ENCODE data around the gene HBQ1.

Gene HBQ1

DNA sequence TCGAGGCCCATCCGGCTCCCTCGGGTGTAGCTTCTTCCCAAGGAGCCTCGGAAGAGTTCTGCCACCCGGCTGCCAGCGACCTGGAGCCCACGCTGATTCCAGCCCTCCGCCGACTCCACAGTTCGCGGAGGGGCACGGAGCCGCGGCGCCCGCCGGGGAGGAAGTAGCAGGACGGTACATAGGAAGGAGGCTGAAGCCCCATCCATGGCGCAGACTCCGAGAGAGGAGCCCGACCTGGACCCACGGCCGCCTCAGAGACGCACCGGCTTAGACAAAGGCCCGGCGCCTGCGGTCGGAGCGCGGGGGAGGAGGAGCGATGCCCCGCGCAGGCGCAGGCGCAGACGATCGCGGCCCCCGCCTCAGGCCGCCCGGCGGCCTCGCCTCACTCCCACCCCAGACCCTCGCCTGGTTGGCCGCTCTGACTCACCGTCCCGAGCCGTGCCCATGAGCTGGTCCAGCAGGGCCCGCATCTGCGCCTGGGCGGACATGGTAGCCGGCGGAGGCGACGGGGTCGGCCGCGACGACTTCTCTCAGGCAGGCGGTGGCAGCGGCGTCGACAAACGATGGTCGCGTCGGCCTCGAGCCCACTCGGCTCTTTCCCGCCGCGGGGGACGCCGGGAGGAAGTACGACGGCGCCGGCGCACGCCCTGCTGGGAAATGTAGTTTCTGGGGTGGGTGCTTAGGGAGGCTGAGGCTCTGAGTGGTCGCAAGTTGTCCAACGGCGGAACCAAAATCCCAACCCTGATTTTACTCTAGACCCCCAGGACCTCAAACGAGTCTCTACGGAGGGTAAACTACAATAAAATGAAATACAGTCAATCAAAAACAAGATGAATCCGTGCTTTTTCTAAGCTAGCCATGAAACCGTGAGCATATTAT, 48.8 kb downstream of the HBQ1 start, which contains the start of gene LUC7L (continued):
- TF ChIP-seq ZNF148 (tag by site-specific recombination; IDR thresholded peaks at IDR 0.05; ENCODE audit: borderline replicate concordance) (no peak), ZNF214 (tag by site-specific recombination; IDR thresholded peaks at IDR 0.05; ENCODE audit: borderline replicate concordance) (no peak), ZNF48 (tag by site-specific recombination; IDR thresholded peaks at IDR 0.05) (no peak), ZNF211 (tag by site-specific recombination; IDR thresholded peaks at IDR 0.05; ENCODE audit: low read depth) (no peak), ZNF132 (tag by site-specific recombination; IDR thresholded peaks at IDR 0.05; ENCODE audit: borderline replicate concordance) (no peak), SP3 (tag by site-specific recombination; IDR thresholded peaks at IDR 0.05) (peak; percentile 67), ZNF777 (tag by site-specific recombination; IDR thresholded peaks at IDR 0.05; ENCODE audit: borderline replicate concordance) (peak; percentile 78; the same call in 1 of the 2 replicates), ZNF521 (tag by site-specific recombination; IDR thresholded peaks at IDR 0.05) (no peak), ZXDB (tag by site-specific recombination; IDR thresholded peaks at IDR 0.05) (peak; percentile 93), ZNF76 (tag by site-specific recombination; IDR thresholded peaks at IDR 0.05; ENCODE audit: borderline replicate concordance, low read depth) (peak; percentile 99), GLI4 (tag by site-specific recombination; IDR thresholded peaks at IDR 0.05) (peak; percentile 92), BCL11A (tag by site-specific recombination; IDR thresholded peaks at IDR 0.05; ENCODE audit: low read depth) (no peak), ZNF792 (tag by site-specific recombination; IDR thresholded peaks at IDR 0.05) (no peak), ZNF114 (tag by site-specific recombination; IDR thresholded peaks at IDR 0.05) (no peak), ZNF791 (tag by site-specific recombination; IDR thresholded peaks at IDR 0.05) (no peak), SALL2 (tag by site-specific recombination; IDR thresholded peaks at IDR 0.05; ENCODE audit: borderline replicate concordance) (no peak), ZNF121 (tag by site-specific recombination; IDR thresholded peaks at IDR 0.05) (no peak), ZNF473 (tag by site-specific recombination; IDR thresholded peaks at IDR 0.05) (no peak), ZBTB8A (tag by site-specific recombination; IDR thresholded peaks at IDR 0.05) (peak; percentile 61), HIC1 (tag by site-specific recombination; IDR thresholded peaks at IDR 0.05) (peak; percentile 46; the same call in 1 of the 2 replicates), PATZ1 (tag by site-specific recombination; IDR thresholded peaks at IDR 0.05) (peak; percentile 92), GLIS1 (tag by site-specific recombination; IDR thresholded peaks at IDR 0.05) (peak; percentile 2; the same call in 1 of the 2 replicates)
- TF ChIP-seq, protein P1, sequence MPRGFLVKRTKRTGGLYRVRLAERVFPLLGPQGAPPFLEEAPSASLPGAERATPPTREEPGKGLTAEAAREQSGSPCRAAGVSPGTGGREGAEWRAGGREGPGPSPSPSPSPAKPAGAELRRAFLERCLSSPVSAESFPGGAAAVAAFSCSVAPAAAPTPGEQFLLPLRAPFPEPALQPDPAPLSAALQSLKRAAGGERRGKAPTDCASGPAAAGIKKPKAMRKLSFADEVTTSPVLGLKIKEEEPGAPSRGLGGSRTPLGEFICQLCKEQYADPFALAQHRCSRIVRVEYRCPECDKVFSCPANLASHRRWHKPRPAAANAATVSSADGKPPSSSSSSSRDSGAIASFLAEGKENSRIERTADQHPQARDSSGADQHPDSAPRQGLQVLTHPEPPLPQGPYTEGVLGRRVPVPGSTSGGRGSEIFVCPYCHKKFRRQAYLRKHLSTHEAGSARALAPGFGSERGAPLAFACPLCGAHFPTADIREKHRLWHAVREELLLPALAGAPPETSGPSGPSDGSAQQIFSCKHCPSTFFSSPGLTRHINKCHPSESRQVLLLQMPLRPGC (tag by site-specific recombination; IDR thresholded peaks at IDR 0.05), result peak; percentile 74; the same call in 1 of the 2 replicates
- TF ChIP-seq, protein P2, sequence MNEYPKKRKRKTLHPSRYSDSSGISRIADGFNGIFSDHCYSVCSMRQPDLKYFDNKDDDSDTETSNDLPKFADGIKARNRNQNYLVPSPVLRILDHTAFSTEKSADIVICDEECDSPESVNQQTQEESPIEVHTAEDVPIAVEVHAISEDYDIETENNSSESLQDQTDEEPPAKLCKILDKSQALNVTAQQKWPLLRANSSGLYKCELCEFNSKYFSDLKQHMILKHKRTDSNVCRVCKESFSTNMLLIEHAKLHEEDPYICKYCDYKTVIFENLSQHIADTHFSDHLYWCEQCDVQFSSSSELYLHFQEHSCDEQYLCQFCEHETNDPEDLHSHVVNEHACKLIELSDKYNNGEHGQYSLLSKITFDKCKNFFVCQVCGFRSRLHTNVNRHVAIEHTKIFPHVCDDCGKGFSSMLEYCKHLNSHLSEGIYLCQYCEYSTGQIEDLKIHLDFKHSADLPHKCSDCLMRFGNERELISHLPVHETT (tag by site-specific recombination; IDR thresholded peaks at IDR 0.05), result peak; percentile 46; the same call in 1 of the 2 replicates
- TF ChIP-seq, protein P3, sequence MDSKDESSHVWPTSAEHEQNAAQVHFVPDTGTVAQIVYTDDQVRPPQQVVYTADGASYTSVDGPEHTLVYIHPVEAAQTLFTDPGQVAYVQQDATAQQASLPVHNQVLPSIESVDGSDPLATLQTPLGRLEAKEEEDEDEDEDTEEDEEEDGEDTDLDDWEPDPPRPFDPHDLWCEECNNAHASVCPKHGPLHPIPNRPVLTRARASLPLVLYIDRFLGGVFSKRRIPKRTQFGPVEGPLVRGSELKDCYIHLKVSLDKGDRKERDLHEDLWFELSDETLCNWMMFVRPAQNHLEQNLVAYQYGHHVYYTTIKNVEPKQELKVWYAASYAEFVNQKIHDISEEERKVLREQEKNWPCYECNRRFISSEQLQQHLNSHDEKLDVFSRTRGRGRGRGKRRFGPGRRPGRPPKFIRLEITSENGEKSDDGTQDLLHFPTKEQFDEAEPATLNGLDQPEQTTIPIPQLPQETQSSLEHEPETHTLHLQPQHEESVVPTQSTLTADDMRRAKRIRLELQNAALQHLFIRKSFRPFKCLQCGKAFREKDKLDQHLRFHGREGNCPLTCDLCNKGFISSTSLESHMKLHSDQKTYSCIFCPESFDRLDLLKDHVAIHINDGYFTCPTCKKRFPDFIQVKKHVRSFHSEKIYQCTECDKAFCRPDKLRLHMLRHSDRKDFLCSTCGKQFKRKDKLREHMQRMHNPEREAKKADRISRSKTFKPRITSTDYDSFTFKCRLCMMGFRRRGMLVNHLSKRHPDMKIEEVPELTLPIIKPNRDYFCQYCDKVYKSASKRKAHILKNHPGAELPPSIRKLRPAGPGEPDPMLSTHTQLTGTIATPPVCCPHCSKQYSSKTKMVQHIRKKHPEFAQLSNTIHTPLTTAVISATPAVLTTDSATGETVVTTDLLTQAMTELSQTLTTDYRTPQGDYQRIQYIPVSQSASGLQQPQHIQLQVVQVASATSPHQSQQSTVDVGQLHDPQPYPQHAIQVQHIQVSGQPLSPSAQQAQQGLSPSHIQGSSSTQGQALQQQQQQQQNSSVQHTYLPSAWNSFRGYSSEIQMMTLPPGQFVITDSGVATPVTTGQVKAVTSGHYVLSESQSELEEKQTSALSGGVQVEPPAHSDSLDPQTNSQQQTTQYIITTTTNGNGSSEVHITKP (tag by site-specific recombination; IDR thresholded peaks at IDR 0.05), result peak; percentile 93
